H1 (cell line): Measurements from ENCODE around the gene RNF130. TPM values are rescaled to one million over a fixed set of nuclear protein-coding genes. Genes with fewer than 3 reads are reported as not detected.

ENCODE experiments used
- CTCF ChIA-PET: fragments of 300-600 bp; sonication (Branson Sonifier 250); formaldehyde crosslinking; loops from one replicate; lab custom pipeline; 2021; ENCODE audit not compliant: partially characterized antibody; lab: Charles Lee
- POLR2A ChIA-PET: fragments of 300-600 bp; sonication (Branson Sonifier 250); formaldehyde crosslinking; loops from one replicate; lab custom pipeline; 2021; ENCODE audit warnings: inconsistent platforms; ENCODE audit not compliant: partially characterized antibody; lab: Charles Lee
- DNase-seq, 2 experiments: peaks; one replicate each; pipeline versions ENCODE4 v3.0.0 to v3.0.0-alpha.2; 2010 to 2022; ENCODE audit warnings: low spot score in 2 of 2, low read depth in 1 of 2, mixed read lengths in 1 of 2
- FAIRE-seq: peaks from 2 replicates; lab custom pipeline; 2011; peaks lifted over from hg19 to GRCh38; lab: Jason Lieb, UNC
- H2AFZ ChIP-seq: 2 replicates; pipeline ENCODE4 v1.8.1; 2012; ENCODE audit warnings: low read length, inconsistent platforms
- H2AK5ac ChIP-seq: 2 replicates; pipeline ENCODE4 v1.6.1; 2013; ENCODE audit warnings: low read depth, low read length
- H2BK120ac ChIP-seq: replicated peaks from 2 replicates; pipeline ENCODE3; 2013; ENCODE audit warnings: low read depth, low read length, inconsistent platforms
- H2BK12ac ChIP-seq: 2 replicates; pipeline ENCODE4 v1.6.1; 2013; ENCODE audit warnings: low read depth, low read length
- H2BK15ac ChIP-seq: 2 replicates; pipeline ENCODE4 v1.6.1; 2013; ENCODE audit warnings: low read length
- H2BK20ac ChIP-seq: 2 replicates; pipeline ENCODE4 v1.6.1; 2013; ENCODE audit warnings: low read length
- H2BK5ac ChIP-seq: 2 replicates; pipeline ENCODE4 v1.6.1; 2013; ENCODE audit warnings: low read depth, low read length
- H3K14ac ChIP-seq: 2 replicates; pipeline ENCODE4 v1.6.1; 2013; ENCODE audit warnings: inconsistent platforms; ENCODE audit not compliant: insufficient read length
- H3K18ac ChIP-seq: 2 replicates; pipeline ENCODE4 v1.6.1; 2013; ENCODE audit warnings: low read length; ENCODE audit errors: extremely low read depth
- H3K23ac ChIP-seq: 2 replicates; pipeline ENCODE4 v1.6.1; 2013; ENCODE audit warnings: inconsistent platforms; ENCODE audit not compliant: insufficient read length
- H3K23me2 ChIP-seq: 2 replicates; pipeline ENCODE4 v1.6.1; 2013; ENCODE audit warnings: low read depth, low read length
- H3K27ac ChIP-seq: 2 replicates; pipeline ENCODE4 v1.6.1; 2011; ENCODE audit warnings: low read depth, low read length, inconsistent platforms
- H3K27me3 ChIP-seq, 4 experiments: replicated peaks in 1 of 4; 1 replicate in 1 of 4; 2 replicates in 3 of 4; pipeline versions ENCODE4 v1.6.1 to v1.8.1; 2011 to 2013; ENCODE audit warnings: low read length in 3 of 4, mild to moderate bottlenecking in 3 of 4, inconsistent platforms in 2 of 4, mixed read lengths in 2 of 4, moderate library complexity in 1 of 4; ENCODE audit not compliant: control insufficient read depth in 3 of 4, insufficient read depth in 3 of 4; ENCODE audit errors: extremely low read depth in 1 of 4
- H3K36me3 ChIP-seq, 4 experiments: 2 replicates each; pipeline versions ENCODE4 v1.6.1 to v1.8.1; 2011 to 2013; ENCODE audit warnings: mild to moderate bottlenecking in 4 of 4, low read length in 3 of 4, moderate library complexity in 2 of 4, control low read depth in 1 of 4, inconsistent platforms in 1 of 4; ENCODE audit not compliant: insufficient read depth in 4 of 4, control insufficient read depth in 2 of 4
- H3K4ac ChIP-seq: replicated peaks from 2 replicates; pipeline ENCODE3; 2013; ENCODE audit warnings: low read length, low read depth, mixed read lengths, inconsistent platforms; ENCODE audit not compliant: insufficient read length
- H3K4me1 ChIP-seq, 4 experiments: replicated peaks in 1 of 4; 1 replicate in 1 of 4; 2 replicates in 3 of 4; pipeline versions ENCODE4 v1.6.1 to v1.8.1; 2011 to 2013; ENCODE audit warnings: low read length in 3 of 4, inconsistent platforms in 2 of 4, mixed read lengths in 1 of 4; ENCODE audit not compliant: insufficient read depth in 4 of 4, control insufficient read depth in 3 of 4
- H3K4me2 ChIP-seq, 2 experiments: 2 replicates each; pipeline versions ENCODE4 v1.6.1 to v1.8.1; 2011 to 2013; ENCODE audit warnings: low read depth in 2 of 2, low read length in 2 of 2, control low read depth in 1 of 2, inconsistent platforms in 1 of 2, mild to moderate bottlenecking in 1 of 2; ENCODE audit not compliant: insufficient read depth in 1 of 2
- H3K4me3 ChIP-seq, 4 experiments: fragments of 200-600, 300-600 bp in 1 of 4; sonication (generic), shearing (Covaris generic), sonication (Bioruptor Twin) in 1 of 4; 2 replicates each; pipeline versions ENCODE4 v1.5.1 to v1.8.1; 2011 to 2016; ENCODE audit warnings: low read length in 4 of 4, low read depth in 3 of 4, control low read depth in 2 of 4, inconsistent platforms in 2 of 4, mild to moderate bottlenecking in 2 of 4, mixed read lengths in 1 of 4, moderate library complexity in 1 of 4; ENCODE audit not compliant: insufficient read depth in 2 of 4; ENCODE audit errors: extremely low read depth in 1 of 4
- H3K56ac ChIP-seq: replicated peaks from 2 replicates; pipeline ENCODE3; 2013; ENCODE audit warnings: low read depth, mild to moderate bottlenecking, mixed read lengths, low read length, inconsistent platforms; ENCODE audit not compliant: insufficient read length
- H3K79me1 ChIP-seq: 2 replicates; pipeline ENCODE4 v1.6.1; 2013; ENCODE audit warnings: low read depth, low read length, control low read depth
- H3K79me2 ChIP-seq, 2 experiments: 2 replicates each; pipeline versions ENCODE4 v1.6.1 to v1.8.1; 2012 to 2013; ENCODE audit warnings: low read length in 2 of 2, mild to moderate bottlenecking in 2 of 2, inconsistent platforms in 1 of 2; ENCODE audit not compliant: insufficient read depth in 2 of 2, control insufficient read depth in 1 of 2
- H3K9ac ChIP-seq, 4 experiments: replicated peaks in 1 of 4; 1 replicate in 1 of 4; 2 replicates in 3 of 4; pipeline versions ENCODE4 v1.6.1 to v1.8.1; 2011 to 2013; ENCODE audit warnings: low read depth in 3 of 4, low read length in 3 of 4, control low read depth in 2 of 4, mild to moderate bottlenecking in 2 of 4, moderate library complexity in 2 of 4, inconsistent platforms in 1 of 4; ENCODE audit errors: extremely low read depth in 1 of 4
- H3K9me3 ChIP-seq, 2 experiments: 2 replicates each; pipeline versions ENCODE4 v1.6.1 to v1.8.1; 2012 to 2013; ENCODE audit warnings: mild to moderate bottlenecking in 2 of 2, moderate library complexity in 2 of 2, control low read depth in 1 of 2, inconsistent platforms in 1 of 2, low read depth in 1 of 2, low read length in 1 of 2, mixed read lengths in 1 of 2; ENCODE audit not compliant: insufficient read depth in 2 of 2
- H4K20me1 ChIP-seq, 2 experiments: replicated peaks in 1 of 2; 2 replicates each; pipeline versions ENCODE3 to v1.8.1; 2011 to 2013; ENCODE audit warnings: inconsistent platforms in 2 of 2, low read length in 2 of 2, mild to moderate bottlenecking in 1 of 2; ENCODE audit not compliant: insufficient read depth in 2 of 2, control insufficient read depth in 1 of 2
- H4K5ac ChIP-seq: 2 replicates; pipeline ENCODE4 v1.6.1; 2013; ENCODE audit warnings: low read length, low read depth, mixed read lengths, inconsistent platforms; ENCODE audit not compliant: insufficient read length
- H4K8ac ChIP-seq: 2 replicates; pipeline ENCODE4 v1.8.0; 2013; ENCODE audit warnings: mild to moderate bottlenecking, moderate library complexity, low read length, inconsistent platforms; ENCODE audit not compliant: insufficient read depth; ENCODE audit errors: extremely low read depth
- H4K91ac ChIP-seq: replicated peaks from 2 replicates; pipeline ENCODE3; 2013; ENCODE audit warnings: low read length, mixed read lengths, inconsistent platforms; ENCODE audit not compliant: insufficient read length
- HDAC6 ChIP-seq: IDR thresholded peaks from one replicate; pipeline ENCODE4 v1.7.1; 2012; ENCODE audit warnings: low read depth, mild to moderate bottlenecking, inconsistent platforms, low read length, moderate library complexity
- RNF2 ChIP-seq: fragments of 200-900, 300-1000 bp; sonication (generic); IDR thresholded peaks from 2 replicates; pipeline ENCODE4 v1.7.1; 2016; ENCODE audit warnings: borderline replicate concordance, low read depth, mild to moderate bottlenecking, antibody characterized with exemption, low read length; ENCODE audit not compliant: poor library complexity, severe bottlenecking; ENCODE audit errors: missing control alignments
- TBP ChIP-seq: IDR thresholded peaks from 2 replicates; pipeline ENCODE4 v1.6.1; 2011; ENCODE audit warnings: low read depth, low read length, improper control_type of control experiment
- ZNF274 ChIP-seq: IDR thresholded peaks from 2 replicates; pipeline ENCODE4 v1.7.0; 2012; ENCODE audit warnings: low read length, borderline replicate concordance; ENCODE audit errors: extremely low read depth
- WGBS, 2 experiments: shearing (Covaris generic) in 1 of 2; methylation state at CpG; one replicate each; pipeline versions ENCODE4 v1.1.6 to v1.1.7; 2013 to 2015; ENCODE audit warnings: low lambda C conversion rate in 2 of 2, mixed read lengths in 2 of 2, inconsistent platforms in 1 of 2, low coverage in 1 of 2, missing lambda C conversion rate in 1 of 2; ENCODE audit not compliant: insufficient replicate concordance in 2 of 2, insufficient coverage in 1 of 2, insufficient read length in 1 of 2; ENCODE audit errors: extremely low coverage in 1 of 2, missing lambda C conversion rate in 1 of 2; 5-methylcytosine and 5-hydroxymethylcytosine counted together
- polyA plus RNA-seq, 7 experiments: library from polyadenylated mRNA; depleted of rRNA in 3 of 7; stranded (reverse) in 5 of 7; unstranded in 2 of 7; fragments of >200 nt in 5 of 7; fragments of 200-250 nt in 2 of 7; gene quantifications; 1 replicate in 5 of 7; 2 replicates in 1 of 7; 4 replicates in 1 of 7; pipeline versions ENCODE4 v1.2.1 to v1.2.3, GENCODE V29; 2011 to 2013; ENCODE audit warnings: missing spikeins in 2 of 7, mixed read lengths in 2 of 7
- total RNA-seq: library from RNA; stranded (reverse); fragmentation: NEBNext Ultra II Directional; extraction: Animal tissue kit (Norgen Biotek cat#: 25700); gene quantifications from 2 replicates; pipeline ENCODE4 v1.2.1, GENCODE V29; 2021

RNF130 gene
- total and polyA plus RNA-seq, 2 of the 8 experiments (the other 6 are each of a cell fraction or from before 2014, with no cell fraction given), result 65.1 to 70.0 TPM

GRCh38 chr5:180003127-180003526 lies 68.4 kb downstream of the RNF130 start:
- ChIA-PET POLR2A (no interaction called here), CTCF (interaction anchor here (2.1 to 2.5 kb wide), 2 partner anchors 13 to 28 kb away, joined by 7 read pairs; no protein-coding TSS in a partner anchor)
- H3K9ac ChIP-seq, result no peak overlapping the region
- H3K23ac ChIP-seq, result no peak overlapping the region
- no peak overlapping the region for H2AK5ac ChIP-seq
- H2BK12ac ChIP-seq, result no peak overlapping the region
- H2BK120ac ChIP-seq, result no peak overlapping the region
- no peak overlapping the region for H3K4ac ChIP-seq
- no peak overlapping the region for H3K56ac ChIP-seq
- no peak overlapping the region for H3K14ac ChIP-seq
- peaks cover 0 to 24% of the 10 kb centered on the region in 2 experiments; a peak in 2 of 4 replicates for H3K79me2 ChIP-seq
- H3K4me1 ChIP-seq, result peaks cover 0 to 5% (median 3%) of the 10 kb centered on the region in 4 experiments; a peak in 2 of 7 replicates
- H3K27me3 ChIP-seq, result no peaks in the 10 kb centered on the region
- H2BK5ac ChIP-seq, result no peak overlapping the region; the same call in 1 of the 2 replicates
- no peak overlapping the region for H3K18ac ChIP-seq
- no peak overlapping the region for H3K27ac ChIP-seq
- peaks cover 0 to 3% of the 10 kb centered on the region in 2 experiments for H4K20me1 ChIP-seq
- H2BK20ac ChIP-seq, result no peak overlapping the region
- DNase-seq (no peak), FAIRE-seq (no peak)
- H3K9me3 ChIP-seq, result no peaks in the 10 kb centered on the region
- TF ChIP-seq RNF2, result no peak
- TF ChIP-seq ZNF274, result no peak
- TF ChIP-seq HDAC6, result no peak
- TF ChIP-seq TBP, result no peak
- TF ChIP-seq, all 59 proteins: peak for 0
- Histone ChIP-seq H3K4me3 (no peak overlapping the region), H3K79me1 (peaks cover 5% of the 10 kb centered on the region; the same call in 1 of the 2 replicates), H4K5ac (no peak overlapping the region), H2AFZ (no peak overlapping the region), H3K4me2 (no peak overlapping the region), H4K91ac (no peak overlapping the region), H4K8ac (no peak overlapping the region), H2BK15ac (no peak overlapping the region), H3K23me2 (no peaks in the 10 kb centered on the region), H3K36me3 (peaks cover 0 to 16% (median 5%) of the 10 kb centered on the region in 4 experiments; a peak in 5 of 8 replicates)
- WGBS, 2 experiments, result 82% methylated on average over 7 of the region's 7 CpGs; no CpG with 5 or more reads in 1 of the 2 experiments
